ENCODE results near the gene TMEM200A.

DNA sequence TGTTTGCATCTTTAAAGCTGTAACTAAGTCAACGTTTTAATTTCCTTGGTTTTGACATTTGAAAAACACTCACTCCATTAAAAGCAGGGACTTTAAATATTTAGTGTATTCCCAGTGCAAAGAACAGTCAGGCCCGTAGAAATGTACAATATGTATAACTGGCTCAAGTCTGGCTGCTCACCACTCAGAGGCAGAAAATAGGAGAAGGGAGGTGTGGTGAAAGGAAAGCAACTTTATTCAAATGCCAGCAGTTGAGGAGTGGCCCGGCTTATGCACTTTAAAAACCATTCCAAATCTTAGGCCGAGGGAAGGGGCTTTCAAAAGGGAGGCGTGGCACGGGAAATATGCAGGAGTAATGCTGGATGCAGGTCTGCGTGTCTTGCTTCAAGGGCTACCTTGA lies 120.6 kb downstream of the TMEM200A start:
- TF ChIP-seq, protein P1, sequence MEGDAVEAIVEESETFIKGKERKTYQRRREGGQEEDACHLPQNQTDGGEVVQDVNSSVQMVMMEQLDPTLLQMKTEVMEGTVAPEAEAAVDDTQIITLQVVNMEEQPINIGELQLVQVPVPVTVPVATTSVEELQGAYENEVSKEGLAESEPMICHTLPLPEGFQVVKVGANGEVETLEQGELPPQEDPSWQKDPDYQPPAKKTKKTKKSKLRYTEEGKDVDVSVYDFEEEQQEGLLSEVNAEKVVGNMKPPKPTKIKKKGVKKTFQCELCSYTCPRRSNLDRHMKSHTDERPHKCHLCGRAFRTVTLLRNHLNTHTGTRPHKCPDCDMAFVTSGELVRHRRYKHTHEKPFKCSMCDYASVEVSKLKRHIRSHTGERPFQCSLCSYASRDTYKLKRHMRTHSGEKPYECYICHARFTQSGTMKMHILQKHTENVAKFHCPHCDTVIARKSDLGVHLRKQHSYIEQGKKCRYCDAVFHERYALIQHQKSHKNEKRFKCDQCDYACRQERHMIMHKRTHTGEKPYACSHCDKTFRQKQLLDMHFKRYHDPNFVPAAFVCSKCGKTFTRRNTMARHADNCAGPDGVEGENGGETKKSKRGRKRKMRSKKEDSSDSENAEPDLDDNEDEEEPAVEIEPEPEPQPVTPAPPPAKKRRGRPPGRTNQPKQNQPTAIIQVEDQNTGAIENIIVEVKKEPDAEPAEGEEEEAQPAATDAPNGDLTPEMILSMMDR (IDR thresholded peaks at IDR 0.05) = no peak
- TF ChIP-seq EP300 (IDR thresholded peaks at IDR 0.05) = no peak
- TF ChIP-seq POLR2AphosphoS5 (IDR thresholded peaks at IDR 0.05) = no peak

All from stomach (tissue), 4 donors.